ENCODE results near the gene RBM39.

DNA sequence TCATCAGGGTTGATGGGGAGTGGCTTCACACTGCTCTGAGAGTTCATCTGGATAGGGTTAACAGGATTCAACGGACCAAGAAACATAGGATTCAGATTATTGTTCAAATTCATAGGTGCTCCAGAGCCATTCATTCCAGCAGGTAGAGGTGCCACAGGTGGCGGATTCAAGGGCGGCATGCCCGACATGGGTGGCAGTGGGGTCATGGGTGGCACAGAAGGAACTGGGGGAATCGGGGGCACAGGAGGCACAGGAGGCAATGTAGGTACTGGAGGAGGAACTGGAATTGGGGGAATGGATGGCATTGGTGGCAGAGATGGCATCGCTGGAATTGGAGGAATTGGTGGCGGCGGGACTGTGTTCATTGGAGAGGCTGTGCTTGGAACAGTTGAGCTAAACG is 87.6 kb downstream of the RBM39 start:
- TF ChIP-seq CTCF (IDR thresholded peaks at IDR 0.05) (no peak), EP300 (IDR thresholded peaks at IDR 0.05) (no peak), POLR2A (IDR thresholded peaks at IDR 0.05) (no peak)
